CD8-positive, alpha-beta memory T cell (primary cell): ENCODE measurements around the gene NANOS3. TPM values are rescaled to one million over a fixed set of nuclear protein-coding genes. Genes with fewer than 3 reads are reported as not detected.

Experiments used
- CTCF ChIA-PET: fragments of 350-600 bp; sonication (Branson Sonifier 250); formaldehyde crosslinking; loops from one replicate; lab custom pipeline; 2021; ENCODE audit warnings: antibody characterized with exemption; lab: Charles Lee
- POLR2A ChIA-PET: fragments of 350-600 bp; sonication (Branson Sonifier 250); formaldehyde crosslinking; loops from one replicate; lab custom pipeline; 2021; ENCODE audit warnings: antibody characterized with exemption; lab: Charles Lee
- DNase-seq, 5 donors: peaks; one replicate each; pipeline versions ENCODE4 v3.0.0 to v3.0.0-alpha.2; 2020 to 2022; ENCODE audit warnings: mixed read lengths in 1 of 5
- H3K27ac ChIP-seq: one replicate; pipeline ENCODE4 v1.7.0; 2013; ENCODE audit warnings: low read depth, mild to moderate bottlenecking, low read length, moderate library complexity
- H3K27me3 ChIP-seq: 2 replicates; pipeline ENCODE4 v1.7.0; 2013; ENCODE audit warnings: low read length, mild to moderate bottlenecking; ENCODE audit not compliant: insufficient read depth, poor library complexity, severe bottlenecking
- H3K36me3 ChIP-seq: 2 replicates; pipeline ENCODE4 v1.7.0; 2013; ENCODE audit warnings: mild to moderate bottlenecking, low read length, moderate library complexity; ENCODE audit not compliant: insufficient read depth
- H3K4me1 ChIP-seq: 2 replicates; pipeline ENCODE4 v1.7.0; 2013; ENCODE audit warnings: mild to moderate bottlenecking, low read length, moderate library complexity; ENCODE audit not compliant: insufficient read depth
- H3K4me3 ChIP-seq: 2 replicates; pipeline ENCODE4 v1.7.0; 2013; ENCODE audit warnings: mild to moderate bottlenecking, low read length
- H3K9me3 ChIP-seq: 2 replicates; pipeline ENCODE4 v1.7.0; 2013; ENCODE audit warnings: mild to moderate bottlenecking, low read length
- H3K27ac Mint-ChIP-seq, 8 donors: one replicate each; pipeline ENCODE4 v1.8.0; 2020 to 2021; ENCODE audit warnings: mixed read lengths in 8 of 8, mild to moderate bottlenecking in 6 of 8, inconsistent platforms in 3 of 8, moderate library complexity in 3 of 8
- H3K27me3 Mint-ChIP-seq, 2 donors: one replicate each; pipeline ENCODE4 v1.8.0; 2020 to 2021; ENCODE audit warnings: mixed read lengths in 2 of 2, mild to moderate bottlenecking in 1 of 2, moderate library complexity in 1 of 2
- H3K36me3 Mint-ChIP-seq, 3 donors: one replicate each; pipeline ENCODE4 v1.8.0; 2020 to 2021; ENCODE audit warnings: mixed read lengths in 3 of 3, inconsistent platforms in 1 of 3, mild to moderate bottlenecking in 1 of 3
- H3K4me1 Mint-ChIP-seq, 3 donors: one replicate each; pipeline ENCODE4 v1.8.0; 2020 to 2021; ENCODE audit warnings: mixed read lengths in 3 of 3, inconsistent platforms in 1 of 3, mild to moderate bottlenecking in 1 of 3
- H3K4me3 Mint-ChIP-seq, 7 donors: one replicate each; pipeline ENCODE4 v1.8.0; 2020 to 2021; ENCODE audit warnings: mixed read lengths in 7 of 7, mild to moderate bottlenecking in 6 of 7, moderate library complexity in 4 of 7, inconsistent platforms in 2 of 7
- H3K9me3 Mint-ChIP-seq, 5 donors: one replicate each; pipeline ENCODE4 v1.8.0; 2020 to 2022; ENCODE audit warnings: mixed read lengths in 5 of 5, mild to moderate bottlenecking in 3 of 5, moderate library complexity in 2 of 5, inconsistent platforms in 1 of 5
- polyA plus RNA-seq: library from polyadenylated mRNA; unstranded; fragments of 300-500 nt; fragmentation: Illumina TruSeq; gene quantifications from one replicate; pipeline ENCODE4 v1.2.3, GENCODE V29; 2021
- total RNA-seq, 2 experiments: library from RNA; stranded (reverse); gene quantifications; one replicate each; pipeline ENCODE4 v1.2.3, GENCODE V29; 2021

Gene NANOS3
- total and polyA plus RNA-seq, 3 experiments from 2014 or later: 0.90 to 1.5 TPM; not detected in 1

DNA sequence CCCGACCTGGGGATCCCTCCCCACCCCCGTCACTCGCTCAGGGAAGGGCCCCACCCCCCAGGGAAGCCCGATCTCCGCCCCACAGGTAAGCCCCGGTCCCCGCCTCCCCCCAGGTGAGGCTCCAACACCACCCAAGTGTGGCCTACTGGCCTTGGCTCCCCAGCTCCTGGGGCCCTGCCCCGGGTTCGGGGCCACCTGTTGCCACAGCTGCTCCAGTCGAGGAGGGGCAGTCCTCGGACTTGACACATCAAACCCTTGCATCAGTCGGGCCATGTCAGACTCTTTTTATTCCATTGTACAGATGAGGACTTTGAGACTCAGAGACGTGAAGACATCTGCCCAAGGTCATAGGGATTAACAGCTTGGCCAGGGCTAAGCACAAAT lies 29.6 kb downstream of the NANOS3 start:
- Histone ChIP-seq H3K4me1 (peaks cover 11% of the 10 kb centered on the region), H3K36me3 (no peaks in the 10 kb centered on the region), H3K27me3 (no peaks in the 10 kb centered on the region), H3K9me3 (no peaks in the 10 kb centered on the region), H3K27ac (peak overlapping the region; percentile 72), H3K4me3 (peak overlapping the region; percentile 62)
- H3K27me3 Mint-ChIP-seq: no peaks in the 10 kb centered on the region
- peaks cover 11 to 27% (median 11%) of the 10 kb centered on the region in 3 donors for H3K4me1 Mint-ChIP-seq
- peak overlapping the region; percentile 75 to 90 (median 81) for H3K4me3 Mint-ChIP-seq
- no peaks in the 10 kb centered on the region for H3K9me3 Mint-ChIP-seq
- ChIA-PET CTCF (interaction anchor here (1.2 to 1.6 kb wide), 3 partner anchors 21 to 230 kb away, joined by 3 to 4 read pairs (median 3); partner anchors contain the start of gene ASF1B), POLR2A (interaction anchor here (0.5 to 0.7 kb wide), 2 partner anchors 21 to 915 kb away, joined by 3 read pairs; no protein-coding TSS in a partner anchor)
- H3K27ac Mint-ChIP-seq: peak overlapping the region; percentile 14 to 94 (median 83)
- peaks cover 0 to 21% (median 1%) of the 10 kb centered on the region in 3 donors for H3K36me3 Mint-ChIP-seq
- peak in 2 of 5 donors; percentile 25 to 64 for DNase-seq

DNA sequence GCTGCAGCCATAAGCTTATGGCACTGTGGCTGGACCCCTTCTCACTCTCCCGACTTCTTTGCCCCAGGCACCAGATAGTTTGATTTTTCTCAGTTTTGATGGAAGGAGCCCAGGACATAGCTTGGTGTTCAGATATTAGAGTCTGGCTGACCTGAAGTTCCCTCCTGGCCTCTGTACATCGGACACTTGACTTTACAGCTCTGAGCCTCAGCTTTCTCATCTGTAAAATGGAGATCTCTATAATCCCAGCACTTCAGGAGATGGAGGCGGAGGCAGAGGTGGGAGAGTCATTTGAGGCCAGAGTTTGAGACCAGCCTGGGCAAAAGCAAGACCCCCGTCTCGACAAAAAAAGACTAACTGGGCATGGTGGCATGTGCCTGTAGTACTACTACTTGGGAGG lies 30.0 kb downstream of the NANOS3 start:
- Mint-ChIP-seq H3K36me3 (peaks cover 0 to 21% (median 1%) of the 10 kb centered on the region in 3 donors), H3K27me3 (no peaks in the 10 kb centered on the region), H3K9me3 (no peaks in the 10 kb centered on the region), H3K27ac (peak overlapping the region; percentile 14 to 94 (median 83)), H3K4me1 (peaks cover 11 to 27% (median 11%) of the 10 kb centered on the region in 3 donors), H3K4me3 (peak overlapping the region; percentile 75 to 90 (median 81))
- ChIA-PET POLR2A (interaction anchor here (0.5 kb wide), 1 partner anchor 21 kb away, joined by 3 read pairs; no protein-coding TSS in a partner anchor), CTCF (interaction anchor here (1.2 to 1.6 kb wide), 3 partner anchors 21 to 230 kb away, joined by 3 to 4 read pairs (median 3); partner anchors contain the start of gene ASF1B)
- H3K9me3 ChIP-seq: no peaks in the 10 kb centered on the region
- H3K27me3 ChIP-seq: no peaks in the 10 kb centered on the region
- H3K27ac ChIP-seq: peak overlapping the region; percentile 72
- H3K4me1 ChIP-seq: peaks cover 11% of the 10 kb centered on the region
- DNase-seq: no peak
- H3K36me3 ChIP-seq: no peaks in the 10 kb centered on the region
- H3K4me3 ChIP-seq: peak overlapping the region; percentile 62

DNA sequence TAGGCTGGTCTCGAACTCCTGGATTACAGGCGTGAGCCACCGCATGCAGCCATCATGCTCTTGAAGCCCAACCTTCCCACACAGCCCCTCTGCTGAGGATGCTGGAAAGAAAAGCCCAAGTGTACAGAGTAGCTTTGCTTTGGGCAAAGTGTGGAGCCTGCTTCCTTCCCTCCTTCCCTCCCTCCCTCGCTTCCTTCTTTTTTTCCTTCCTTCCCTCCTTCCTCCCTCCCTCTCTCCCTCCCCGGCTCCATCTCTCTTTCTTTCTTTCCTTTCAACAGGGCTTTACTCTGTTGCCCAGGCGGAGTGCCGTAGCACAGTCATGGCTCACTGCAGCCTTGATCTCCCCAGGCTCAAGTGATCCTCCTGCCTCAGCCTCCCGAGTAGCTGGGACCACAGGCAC lies 31.7 kb downstream of the NANOS3 start:
- no peaks in the 10 kb centered on the region for H3K27me3 ChIP-seq
- Mint-ChIP-seq H3K27ac (no peak overlapping the region), H3K4me1 (peaks cover 11 to 22% (median 11%) of the 10 kb centered on the region in 3 donors), H3K27me3 (no peaks in the 10 kb centered on the region), H3K9me3 (no peaks in the 10 kb centered on the region), H3K4me3 (peak overlapping the region in 1 of 7 donors; percentile 18), H3K36me3 (peaks cover 0 to 37% (median 1%) of the 10 kb centered on the region in 3 donors)
- no peaks in the 10 kb centered on the region for H3K36me3 ChIP-seq
- DNase-seq: no peak
- H3K4me3 ChIP-seq: no peak overlapping the region
- ChIA-PET CTCF (interaction anchor here (0.7 kb wide), 1 partner anchor 648 kb away, joined by 3 read pairs; no protein-coding TSS in a partner anchor), POLR2A (no interaction called here)
- peaks cover 11% of the 10 kb centered on the region for H3K4me1 ChIP-seq
- H3K27ac ChIP-seq: no peak overlapping the region
- no peaks in the 10 kb centered on the region for H3K9me3 ChIP-seq

DNA sequence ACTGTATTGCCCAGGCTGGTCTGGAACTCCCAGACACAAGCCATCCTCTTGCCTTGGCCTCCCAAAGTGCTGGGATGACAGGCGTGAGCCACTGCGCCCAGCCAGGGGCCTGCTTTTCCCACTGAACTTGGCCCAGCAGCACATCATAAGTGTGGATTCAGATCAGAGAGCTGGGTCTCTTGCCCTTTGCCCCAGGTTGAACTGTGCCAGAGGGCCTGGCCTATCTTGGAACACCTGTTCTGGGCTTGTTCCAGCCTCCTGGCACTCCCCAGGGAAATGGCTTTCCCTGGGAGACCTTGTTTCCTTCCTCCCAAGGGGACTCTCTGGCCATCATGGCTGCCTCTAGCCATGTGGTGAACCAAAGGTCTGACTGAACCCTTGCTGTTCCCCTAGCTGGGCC lies 32.5 kb downstream of the NANOS3 start:
- CTCF ChIA-PET: interaction anchor here (0.7 kb wide), 1 partner anchor 647 kb away, joined by 3 read pairs; no protein-coding TSS in a partner anchor
- Mint-ChIP-seq H3K4me3 (no peak overlapping the region), H3K4me1 (peaks cover 11 to 22% (median 11%) of the 10 kb centered on the region in 3 donors), H3K9me3 (no peaks in the 10 kb centered on the region), H3K27me3 (no peaks in the 10 kb centered on the region), H3K36me3 (peaks cover 0 to 40% (median 1%) of the 10 kb centered on the region in 3 donors), H3K27ac (peak overlapping the region in 2 of 8 donors; percentile 15 to 81)
- Histone ChIP-seq H3K9me3 (no peaks in the 10 kb centered on the region), H3K4me3 (no peak overlapping the region), H3K27me3 (no peaks in the 10 kb centered on the region), H3K4me1 (peaks cover 11% of the 10 kb centered on the region), H3K36me3 (no peaks in the 10 kb centered on the region), H3K27ac (no peak overlapping the region)
- DNase-seq: no peak
- POLR2A ChIA-PET: no interaction called here

DNA sequence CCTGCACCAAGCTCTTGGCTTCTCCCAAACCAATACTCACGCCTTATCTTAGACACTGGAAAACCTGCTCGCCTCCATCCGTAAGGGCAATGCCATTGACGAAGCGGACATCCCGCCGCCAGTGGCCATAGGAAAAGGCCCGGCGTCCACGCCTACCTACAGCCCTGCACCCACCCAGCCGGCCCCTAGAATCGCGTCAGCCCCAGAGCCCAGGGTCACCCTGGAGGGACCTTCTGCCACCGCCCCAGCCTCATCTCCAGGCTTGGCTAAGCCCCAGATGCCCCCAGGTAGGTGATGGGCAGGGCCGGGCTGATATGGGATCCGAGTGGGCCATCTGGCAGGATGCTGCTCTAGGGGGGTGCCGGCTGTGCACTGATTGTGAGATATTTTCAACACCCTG lies 36.4 kb downstream of the NANOS3 start:
- Histone ChIP-seq H3K27me3 (no peaks in the 10 kb centered on the region), H3K4me1 (no peaks in the 10 kb centered on the region), H3K36me3 (no peaks in the 10 kb centered on the region), H3K9me3 (no peaks in the 10 kb centered on the region), H3K4me3 (no peak overlapping the region), H3K27ac (no peak overlapping the region)
- no peak for DNase-seq
- Mint-ChIP-seq H3K4me3 (no peak overlapping the region), H3K9me3 (no peaks in the 10 kb centered on the region), H3K27me3 (no peaks in the 10 kb centered on the region), H3K36me3 (peaks cover 0 to 68% (median 2%) of the 10 kb centered on the region in 3 donors), H3K27ac (no peak overlapping the region), H3K4me1 (no peaks in the 10 kb centered on the region)
- POLR2A ChIA-PET: no interaction called here
- CTCF ChIA-PET: no interaction called here

DNA sequence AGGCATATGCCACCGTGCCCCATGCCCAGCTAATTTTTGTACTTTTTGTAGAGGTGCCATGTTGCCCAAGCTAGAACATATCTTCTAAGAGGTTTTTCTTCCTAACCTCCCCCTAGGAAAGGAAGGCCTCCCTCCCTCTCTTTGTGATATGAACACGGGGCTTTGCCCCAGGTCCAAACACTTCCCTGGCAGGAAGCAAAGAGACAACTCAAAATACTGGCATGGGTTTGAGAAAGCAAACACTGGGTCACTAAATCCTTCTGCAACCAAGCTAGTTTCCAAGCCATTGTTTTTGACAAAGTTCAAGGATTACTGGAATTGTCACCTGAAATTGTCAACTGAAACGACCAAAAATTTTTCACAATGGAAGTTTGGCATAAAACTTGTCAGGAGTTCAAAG lies 37.8 kb downstream of the NANOS3 start:
- no peaks in the 10 kb centered on the region for H3K9me3 Mint-ChIP-seq
- no peaks in the 10 kb centered on the region for H3K27me3 Mint-ChIP-seq
- H3K36me3 Mint-ChIP-seq: peaks cover 0 to 65% (median 2%) of the 10 kb centered on the region in 3 donors
- no peaks in the 10 kb centered on the region for H3K4me1 Mint-ChIP-seq
- Histone ChIP-seq H3K27me3 (no peaks in the 10 kb centered on the region), H3K9me3 (no peaks in the 10 kb centered on the region), H3K36me3 (no peaks in the 10 kb centered on the region), H3K27ac (no peak overlapping the region), H3K4me1 (no peaks in the 10 kb centered on the region), H3K4me3 (no peak overlapping the region)
- no peak for DNase-seq
- ChIA-PET CTCF (interaction anchor here (0.7 to 1.2 kb wide), 2 partner anchors 12 to 76 kb away, joined by 3 to 4 read pairs; no protein-coding TSS in a partner anchor), POLR2A (no interaction called here)
- H3K4me3 Mint-ChIP-seq: no peak overlapping the region
- peak overlapping the region in 1 of 8 donors; percentile 76 for H3K27ac Mint-ChIP-seq

DNA sequence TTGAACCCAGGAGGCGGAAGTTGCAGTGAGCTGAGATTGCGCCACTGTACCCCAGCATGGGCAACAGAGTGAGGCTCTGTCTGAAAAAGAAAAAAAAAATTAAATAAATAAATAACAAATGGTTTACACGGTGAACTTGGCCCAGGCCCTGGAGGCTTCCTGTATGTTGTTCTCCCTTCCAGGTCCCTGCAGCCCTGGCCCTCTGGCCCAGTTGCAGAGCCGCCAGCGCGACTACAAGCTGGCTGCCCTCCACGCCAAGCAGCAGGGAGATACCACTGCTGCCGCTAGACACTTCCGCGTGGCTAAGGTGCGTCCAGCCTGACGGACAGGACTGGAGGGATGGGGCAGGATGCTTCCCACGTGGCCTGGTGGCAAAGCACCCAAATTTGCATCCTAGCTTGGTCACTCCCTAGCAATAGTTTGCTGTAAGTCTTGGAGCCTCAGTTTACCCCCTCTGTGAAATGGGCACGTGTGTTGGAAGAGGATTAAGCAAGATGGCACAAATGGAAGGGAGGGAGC lies 41.0 kb downstream of the NANOS3 start:
- POLR2A ChIA-PET: no interaction called here
- Mint-ChIP-seq H3K27ac (no peak overlapping the region), H3K36me3 (peaks cover 11 to 69% (median 16%) of the 10 kb centered on the region in 3 donors), H3K27me3 (no peaks in the 10 kb centered on the region), H3K4me3 (no peak overlapping the region), H3K9me3 (no peaks in the 10 kb centered on the region), H3K4me1 (peaks cover 0 to 4% (median 3%) of the 10 kb centered on the region in 3 donors)
- Histone ChIP-seq H3K36me3 (peaks cover 8% of the 10 kb centered on the region), H3K4me3 (no peak overlapping the region), H3K4me1 (no peaks in the 10 kb centered on the region), H3K9me3 (peaks cover 5% of the 10 kb centered on the region), H3K27me3 (no peaks in the 10 kb centered on the region), H3K27ac (no peak overlapping the region)
- CTCF ChIA-PET: interaction anchor here (1.5 kb wide), 1 partner anchor 21 kb away, joined by 3 read pairs; the partner anchor contains the start of gene PODNL1
- DNase-seq: no peak
